ENCODE data around the gene MT1H.
A peak's percentile ranks its signal among the peaks of the same experiment; 100 is the strongest.

GRCh38 chr16:56667581-56668571, 1.7 kb upstream of the MT1H start, which contains the start of gene MT1G:
- TF ChIP-seq CTCF (optimal IDR thresholded peaks at IDR 0.05 in 1 of 3, IDR thresholded peaks at IDR 0.05 in 1 of 3, conservative IDR thresholded peaks at IDR 0.05 in 1 of 3; ENCODE audit: extremely low read depth in 1 of 3, insufficient read depth in 2 of 3, low read length in 3 of 3) (no peak), EZH2 (IDR thresholded peaks at IDR 0.05; ENCODE audit: low read length) (peak; percentile 72)
